ENCODE measurements around the gene ABCA2.

DNA sequence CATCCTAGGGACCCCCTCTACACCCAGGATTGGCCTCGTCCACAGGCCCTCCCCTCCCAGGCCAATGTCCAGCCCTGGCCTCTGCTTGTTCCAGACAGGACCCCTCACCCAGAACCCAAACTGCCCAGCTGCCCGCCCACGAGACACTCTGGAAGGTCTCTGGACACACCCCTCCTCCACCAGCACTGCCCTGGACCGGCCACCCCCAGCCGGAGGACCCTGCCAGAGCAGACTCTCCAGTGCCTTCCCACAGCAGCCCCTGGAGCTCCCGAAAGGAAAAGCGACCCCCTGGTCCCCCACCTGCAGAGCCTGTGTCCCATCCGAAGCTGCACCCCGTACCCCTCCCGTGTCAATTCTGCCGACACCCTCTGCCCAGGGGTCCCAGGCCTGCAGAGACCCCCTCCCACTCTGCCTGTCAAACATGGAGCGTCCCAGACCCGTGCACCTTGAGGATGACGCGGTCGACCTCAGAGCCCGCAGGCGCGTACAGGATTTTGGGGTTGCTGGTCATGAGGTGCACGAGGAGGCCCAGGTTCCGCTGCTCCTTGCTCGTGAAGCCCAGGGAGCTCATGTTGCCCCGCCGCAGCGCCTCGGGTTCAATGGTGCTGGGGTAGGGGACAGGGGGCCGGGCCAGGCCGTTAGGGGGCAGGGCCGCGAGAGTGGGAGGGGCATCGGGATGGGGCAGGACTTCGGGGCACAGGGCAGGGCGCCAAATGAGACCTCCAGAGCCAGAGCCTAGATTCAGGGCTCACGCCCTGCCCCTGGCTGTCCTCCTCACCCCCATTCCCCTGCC, 8.0 kb downstream of the ABCA2 start:
- TF ChIP-seq, protein P1, sequence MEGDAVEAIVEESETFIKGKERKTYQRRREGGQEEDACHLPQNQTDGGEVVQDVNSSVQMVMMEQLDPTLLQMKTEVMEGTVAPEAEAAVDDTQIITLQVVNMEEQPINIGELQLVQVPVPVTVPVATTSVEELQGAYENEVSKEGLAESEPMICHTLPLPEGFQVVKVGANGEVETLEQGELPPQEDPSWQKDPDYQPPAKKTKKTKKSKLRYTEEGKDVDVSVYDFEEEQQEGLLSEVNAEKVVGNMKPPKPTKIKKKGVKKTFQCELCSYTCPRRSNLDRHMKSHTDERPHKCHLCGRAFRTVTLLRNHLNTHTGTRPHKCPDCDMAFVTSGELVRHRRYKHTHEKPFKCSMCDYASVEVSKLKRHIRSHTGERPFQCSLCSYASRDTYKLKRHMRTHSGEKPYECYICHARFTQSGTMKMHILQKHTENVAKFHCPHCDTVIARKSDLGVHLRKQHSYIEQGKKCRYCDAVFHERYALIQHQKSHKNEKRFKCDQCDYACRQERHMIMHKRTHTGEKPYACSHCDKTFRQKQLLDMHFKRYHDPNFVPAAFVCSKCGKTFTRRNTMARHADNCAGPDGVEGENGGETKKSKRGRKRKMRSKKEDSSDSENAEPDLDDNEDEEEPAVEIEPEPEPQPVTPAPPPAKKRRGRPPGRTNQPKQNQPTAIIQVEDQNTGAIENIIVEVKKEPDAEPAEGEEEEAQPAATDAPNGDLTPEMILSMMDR (IDR thresholded peaks at IDR 0.05 in 4 of 5, conservative IDR thresholded peaks at IDR 0.05 in 1 of 5), result no peak
- TF ChIP-seq POLR2A (IDR thresholded peaks at IDR 0.05), result no peak
